Small intestine (tissue), 7 donors: Measurements from ENCODE around the gene UGT1A10. TPM values are rescaled to one million over a fixed set of nuclear protein-coding genes. Genes with fewer than 3 reads are reported as not detected.

Source experiments
- DNase-seq, 2 donors: peaks; one replicate each; pipeline versions ENCODE4 v3.0.0 to v3.0.0-alpha.2; 2013
- FAIRE-seq: peaks from 2 replicates; lab custom pipeline; 2012; peaks lifted over from hg19 to GRCh38; lab: Jason Lieb, UNC
- H3K27ac ChIP-seq, 3 donors: one replicate each; pipeline ENCODE4 v1.5.1; 2013; ENCODE audit warnings: low read length in 2 of 3, mild to moderate bottlenecking in 2 of 3, control low read depth in 1 of 3, inconsistent platforms in 1 of 3, low read depth in 1 of 3, moderate library complexity in 1 of 3
- H3K27me3 ChIP-seq, 3 donors: one replicate each; pipeline ENCODE4 v1.6.1; 2013; ENCODE audit warnings: low read length in 3 of 3, inconsistent platforms in 1 of 3; ENCODE audit not compliant: control insufficient read depth in 3 of 3, insufficient read depth in 3 of 3
- H3K36me3 ChIP-seq, 3 donors: one replicate each; pipeline ENCODE4 v1.6.1; 2013; ENCODE audit warnings: low read length in 3 of 3, inconsistent platforms in 1 of 3, low read depth in 1 of 3, mild to moderate bottlenecking in 1 of 3, moderate library complexity in 1 of 3; ENCODE audit not compliant: control insufficient read depth in 3 of 3, insufficient read depth in 2 of 3
- H3K4me1 ChIP-seq, 3 donors: one replicate each; pipeline ENCODE4 v1.6.1; 2013; ENCODE audit warnings: low read length in 2 of 3, inconsistent platforms in 1 of 3, low read depth in 1 of 3, mild to moderate bottlenecking in 1 of 3, moderate library complexity in 1 of 3; ENCODE audit not compliant: control insufficient read depth in 3 of 3, insufficient read depth in 2 of 3
- H3K4me3 ChIP-seq, 3 donors: one replicate each; pipeline ENCODE4 v1.5.1; 2013; ENCODE audit warnings: low read length in 3 of 3, control low read depth in 1 of 3, inconsistent platforms in 1 of 3, low read depth in 1 of 3, mild to moderate bottlenecking in 1 of 3, moderate library complexity in 1 of 3
- H3K9me3 ChIP-seq, 2 donors: one replicate each; pipeline ENCODE4 v1.6.1; 2013; ENCODE audit warnings: low read depth in 1 of 2, low read length in 1 of 2; ENCODE audit not compliant: control insufficient read depth in 2 of 2, insufficient read depth in 1 of 2
- WGBS, 3 donors: extraction: QIAGEN DNeasy Blood & Tissue Kit; methylation state at CpG; one replicate each; pipeline ENCODE4 v1.1.7; 2013; 5-methylcytosine and 5-hydroxymethylcytosine counted together
- polyA plus RNA-seq, 4 donors: library from polyadenylated mRNA; stranded (reverse) in 3 of 4; unstranded in 1 of 4; fragments of 200-250 nt in 3 of 4; fragments of 120-200 nt in 1 of 4; gene quantifications; one replicate each; pipeline versions ENCODE4 v1.2.1 to v1.2.3, GENCODE V29; 2013
- donor health status: healthy with polysubstance abuse.
- donor health status: control.
- donor health status: control.
- donor health status: Bipolar disorder and iron deficiency.
- donor health status: healthy.

UGT1A10 gene
- polyA plus RNA-seq, 4 donors, result 0.27 to 30.0 (median 18.5) TPM

DNA sequence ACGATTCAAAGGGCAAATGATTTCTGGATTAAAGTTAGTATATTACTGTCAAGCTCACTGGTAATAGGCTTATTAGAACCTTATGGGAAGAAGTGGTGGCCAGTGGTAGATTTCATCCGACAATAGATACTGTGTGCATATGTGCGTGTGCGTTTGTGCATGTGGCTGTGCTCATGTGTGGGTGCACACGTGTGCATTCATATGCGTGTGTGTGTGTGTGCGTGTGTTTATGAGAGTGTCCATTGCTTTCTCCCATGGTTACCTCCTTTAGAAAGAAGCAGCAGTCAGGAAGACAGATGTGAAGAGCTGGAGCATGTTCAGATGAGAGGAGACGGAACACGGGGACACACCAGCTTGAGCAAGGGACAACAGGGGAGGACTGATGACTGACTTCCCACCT is 133.0 kb downstream of the UGT1A10 start:
- Histone ChIP-seq H3K4me1 (peaks cover 0 to 11% (median 0%) of the 10 kb centered on the region in 3 donors), H3K27ac (no peak overlapping the region), H3K36me3 (peaks cover 0 to 10% (median 0%) of the 10 kb centered on the region in 3 donors), H3K9me3 (no peaks in the 10 kb centered on the region), H3K4me3 (no peak overlapping the region), H3K27me3 (peaks cover 0 to 5% (median 0%) of the 10 kb centered on the region in 3 donors)
- DNase-seq, result no peak
- no peak for FAIRE-seq
- 90 to 92% (median 92%) methylated on average over 9 of the region's 9 CpGs for WGBS, 3 donors

DNA sequence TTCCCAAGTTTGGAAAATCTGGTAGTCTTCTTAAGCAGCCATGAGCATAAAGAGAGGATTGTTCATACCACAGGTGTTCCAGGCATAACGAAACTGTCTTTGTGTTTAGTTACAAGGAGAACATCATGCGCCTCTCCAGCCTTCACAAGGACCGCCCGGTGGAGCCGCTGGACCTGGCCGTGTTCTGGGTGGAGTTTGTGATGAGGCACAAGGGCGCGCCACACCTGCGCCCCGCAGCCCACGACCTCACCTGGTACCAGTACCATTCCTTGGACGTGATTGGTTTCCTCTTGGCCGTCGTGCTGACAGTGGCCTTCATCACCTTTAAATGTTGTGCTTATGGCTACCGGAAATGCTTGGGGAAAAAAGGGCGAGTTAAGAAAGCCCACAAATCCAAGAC is 135.9 kb downstream of the UGT1A10 start:
- Histone ChIP-seq H3K9me3 (peaks cover 0 to 14% of the 10 kb centered on the region in 2 donors), H3K27me3 (peaks cover 0 to 2% (median 0%) of the 10 kb centered on the region in 3 donors), H3K36me3 (peaks cover 0 to 10% (median 0%) of the 10 kb centered on the region in 3 donors), H3K4me3 (no peak overlapping the region), H3K4me1 (no peaks in the 10 kb centered on the region), H3K27ac (no peak overlapping the region)
- FAIRE-seq (no peak), DNase-seq (no peak)
- WGBS, 3 donors, result 88 to 91% (median 91%) methylated on average over 16 of the region's 16 CpGs

DNA sequence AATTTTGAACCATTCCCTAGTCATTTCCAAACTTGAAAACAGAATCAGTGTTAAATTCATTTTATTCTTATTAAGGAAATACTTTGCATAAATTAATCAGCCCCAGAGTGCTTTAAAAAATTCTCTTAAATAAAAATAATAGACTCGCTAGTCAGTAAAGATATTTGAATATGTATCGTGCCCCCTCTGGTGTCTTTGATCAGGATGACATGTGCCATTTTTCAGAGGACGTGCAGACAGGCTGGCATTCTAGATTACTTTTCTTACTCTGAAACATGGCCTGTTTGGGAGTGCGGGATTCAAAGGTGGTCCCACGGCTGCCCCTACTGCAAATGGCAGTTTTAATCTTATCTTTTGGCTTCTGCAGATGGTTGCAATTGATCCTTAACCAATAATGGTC is 136.3 kb downstream of the UGT1A10 start:
- WGBS, 3 donors, result 67 to 75% (median 69%) methylated on average over 5 of the region's 5 CpGs
- H3K4me3 ChIP-seq, result no peak overlapping the region

DNA sequence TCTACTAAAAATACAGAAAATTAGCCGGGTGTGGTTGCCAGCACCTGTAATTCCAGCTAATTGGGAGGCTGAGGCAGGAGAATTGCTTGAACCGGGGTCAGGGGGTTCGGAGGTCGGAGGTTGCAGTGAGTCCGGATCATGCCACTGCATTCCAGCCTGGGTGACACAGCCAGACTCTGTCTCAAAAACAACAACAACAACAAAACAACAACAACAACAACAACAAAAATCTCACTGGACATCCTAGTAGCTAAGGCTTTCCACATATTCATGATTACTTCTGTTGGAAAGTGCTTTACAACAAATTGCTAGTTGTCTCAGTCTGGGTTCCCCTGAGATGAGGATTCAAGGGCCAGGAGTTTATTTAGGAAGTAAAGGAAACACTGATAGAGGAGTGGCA is 137.6 kb downstream of the UGT1A10 start:
- no peak for DNase-seq
- H3K4me3 ChIP-seq, result no peak overlapping the region
- no peaks in the 10 kb centered on the region for H3K4me1 ChIP-seq
- peaks cover 0 to 2% (median 0%) of the 10 kb centered on the region in 3 donors for H3K27me3 ChIP-seq
- 88 to 91% (median 88%) methylated on average over 5 of the region's 5 CpGs for WGBS, 3 donors
- FAIRE-seq, result no peak
- peaks cover 1 to 16% of the 10 kb centered on the region in 2 donors for H3K9me3 ChIP-seq
- peaks cover 0 to 9% (median 0%) of the 10 kb centered on the region in 3 donors for H3K36me3 ChIP-seq
- no peak overlapping the region for H3K27ac ChIP-seq

More for the DNA sequence above, 136.3 kb downstream of the UGT1A10 start:
- DNase-seq (no peak), FAIRE-seq (no peak)
- Histone ChIP-seq H3K36me3 (peaks cover 0 to 9% (median 0%) of the 10 kb centered on the region in 3 donors), H3K9me3 (peaks cover 1 to 16% of the 10 kb centered on the region in 2 donors), H3K27ac (no peak overlapping the region), H3K4me1 (no peaks in the 10 kb centered on the region), H3K27me3 (peaks cover 0 to 2% (median 0%) of the 10 kb centered on the region in 3 donors)

GRCh38 chr2:233775414-233775813 is 139.2 kb downstream of the UGT1A10 start:
- Histone ChIP-seq H3K4me3 (no peak overlapping the region), H3K27ac (no peak overlapping the region), H3K9me3 (peaks cover 1 to 16% of the 10 kb centered on the region in 2 donors), H3K27me3 (peaks cover 0 to 2% (median 0%) of the 10 kb centered on the region in 3 donors), H3K36me3 (peaks cover 0 to 4% (median 0%) of the 10 kb centered on the region in 3 donors), H3K4me1 (no peaks in the 10 kb centered on the region)
- DNase-seq (no peak), FAIRE-seq (no peak)
- 91 to 98% (median 95%) methylated on average over 6 of the region's 6 CpGs for WGBS, 3 donors

- H3K27me3 ChIP-seq, result no peaks in the 10 kb centered on the region
- no peak within 1 kb of the TSS for H3K4me3 ChIP-seq
- 80 to 98% (median 82%) methylated on average over 2 of the region's 2 CpGs for WGBS, 3 donors
- H3K27ac ChIP-seq, result no peak within 1 kb of the TSS
- no peaks in the 10 kb centered on the region for H3K4me1 ChIP-seq
- H3K9me3 ChIP-seq, result peaks cover 1 to 16% of the 10 kb centered on the region in 2 donors
- DNase-seq, result no peak
- no peak for FAIRE-seq
- H3K36me3 ChIP-seq, result no peaks in the 10 kb centered on the region
These were observed 141.8 kb downstream of the UGT1A10 start, which contains the start of gene MROH2A for GRCh38 chr2:233778030-233778429. TSS of gene MROH2A (plus strand) at chr2:233778330. CDS start at chr2:233779359, 1,029 bp downstream.

DNA sequence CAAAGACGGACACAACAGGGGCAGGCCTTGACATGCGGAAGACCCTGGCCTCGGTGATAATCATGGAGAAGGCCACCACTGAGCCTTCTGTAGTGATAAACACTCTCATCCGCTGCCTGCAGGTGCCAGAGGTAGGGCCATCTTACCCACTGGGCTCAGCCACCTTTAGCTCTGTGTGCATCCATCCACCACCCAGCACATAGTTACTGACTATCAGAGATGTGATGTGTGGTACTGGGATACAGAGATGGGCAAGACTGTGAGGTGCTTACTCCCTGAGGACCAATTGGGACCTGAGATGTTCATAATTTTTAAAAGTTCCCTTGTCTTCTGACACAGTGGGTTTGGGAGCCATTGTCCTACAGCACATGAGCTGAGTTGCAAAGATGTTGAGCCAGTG is 143.5 kb downstream of the UGT1A10 start:
- FAIRE-seq (no peak), DNase-seq (no peak)
- H3K4me1 ChIP-seq, result no peaks in the 10 kb centered on the region
- no peaks in the 10 kb centered on the region for H3K27me3 ChIP-seq
- H3K36me3 ChIP-seq, result no peaks in the 10 kb centered on the region
- no peak overlapping the region for H3K4me3 ChIP-seq
- 88 to 93% (median 90%) methylated on average over 4 of the region's 4 CpGs for WGBS, 3 donors
- H3K9me3 ChIP-seq, result peaks cover 1 to 16% of the 10 kb centered on the region in 2 donors
- H3K27ac ChIP-seq, result no peak overlapping the region

DNA sequence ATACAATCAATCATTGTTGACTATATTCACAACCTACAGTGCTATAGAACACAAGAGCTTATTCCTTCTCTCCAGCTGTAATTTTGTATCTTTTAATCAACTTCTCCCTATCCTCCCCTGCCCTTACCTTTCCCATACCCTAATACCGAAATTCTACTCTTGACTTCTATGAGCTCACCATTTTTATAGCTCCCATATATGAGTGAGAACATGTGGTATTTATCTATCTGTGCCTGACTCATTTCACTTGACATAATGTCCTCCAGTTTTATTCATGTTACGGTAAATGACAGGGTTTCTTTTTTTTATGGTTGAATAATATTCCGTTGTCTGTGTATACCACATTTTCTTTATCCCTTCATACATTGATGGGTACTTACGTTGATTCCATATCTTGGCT is 144.5 kb downstream of the UGT1A10 start:
- Histone ChIP-seq H3K27me3 (peaks cover 0 to 2% (median 0%) of the 10 kb centered on the region in 3 donors), H3K4me1 (no peaks in the 10 kb centered on the region), H3K9me3 (peaks cover 1 to 10% of the 10 kb centered on the region in 2 donors), H3K36me3 (no peaks in the 10 kb centered on the region), H3K27ac (no peak overlapping the region), H3K4me3 (no peak overlapping the region)
- 78 to 80% (median 80%) methylated on average over 4 of the region's 4 CpGs for WGBS, 3 donors
- FAIRE-seq (no peak), DNase-seq (no peak)

DNA sequence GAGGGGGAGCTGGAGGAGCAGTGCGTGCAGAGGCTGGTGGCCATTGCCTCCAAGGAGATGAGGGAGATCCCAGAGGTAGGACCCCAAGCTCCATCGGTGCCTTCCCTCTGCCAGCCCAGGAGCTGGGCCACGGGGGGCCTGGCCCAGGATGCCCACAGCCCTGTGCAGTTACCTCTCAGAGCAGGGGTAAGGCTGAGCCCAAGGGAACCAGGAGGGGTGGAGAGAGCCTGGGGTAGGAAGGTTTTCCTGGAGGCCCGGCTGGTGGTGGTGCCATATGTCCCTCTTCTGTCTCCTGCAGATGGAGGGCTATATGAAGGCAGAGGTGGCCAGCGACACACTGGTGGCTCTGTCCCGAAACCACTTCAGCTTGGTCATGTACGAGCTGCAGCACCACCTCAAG is 153.3 kb downstream of the UGT1A10 start:
- no peak overlapping the region for H3K27ac ChIP-seq
- peaks cover 0 to 14% (median 0%) of the 10 kb centered on the region in 3 donors for H3K4me1 ChIP-seq
- peaks cover 0 to 2% (median 0%) of the 10 kb centered on the region in 3 donors for H3K27me3 ChIP-seq
- no peaks in the 10 kb centered on the region for H3K36me3 ChIP-seq
- no peak overlapping the region for H3K4me3 ChIP-seq
- peaks cover 0 to 2% of the 10 kb centered on the region in 2 donors for H3K9me3 ChIP-seq
- no peak for FAIRE-seq
- WGBS, 3 donors, result 87 to 94% (median 88%) methylated on average over 7 of the region's 7 CpGs
- DNase-seq, result no peak
